Measurements from ENCODE around the gene XKR8. TPM values are rescaled to one million over a fixed set of nuclear protein-coding genes. Genes with fewer than 3 reads are reported as not detected.

The XKR8 gene
- polyA plus RNA-seq, 3 donors: 12.3 to 36.7 (median 25.9) TPM

DNA sequence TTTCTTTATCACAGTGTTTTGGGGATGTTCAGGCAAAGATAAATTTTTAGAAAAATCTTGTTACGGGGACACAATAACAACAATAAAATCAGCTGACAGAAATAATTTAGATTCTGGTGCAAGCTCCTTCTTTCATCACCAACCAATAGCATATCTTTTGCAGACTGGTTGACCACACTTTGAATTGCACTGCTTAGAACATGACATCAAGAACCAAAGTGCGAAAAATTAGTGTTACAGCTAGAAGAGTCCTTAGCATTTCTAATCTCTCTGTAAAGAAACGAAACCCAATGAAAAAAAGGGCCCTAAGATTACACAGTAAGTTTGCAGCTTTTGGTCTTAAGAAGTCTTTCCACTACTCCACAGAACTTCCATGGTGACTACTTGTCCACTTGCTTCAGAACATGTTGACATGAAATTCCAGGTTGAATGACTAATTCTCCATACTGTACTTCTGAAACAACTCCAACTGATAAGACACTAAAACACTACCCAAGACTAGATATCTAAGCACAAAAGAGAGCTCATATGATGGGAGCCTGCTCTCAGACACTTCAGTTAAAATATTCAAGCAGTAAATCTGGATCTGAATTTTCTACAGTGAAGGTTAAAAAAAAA is 31.3 kb downstream of the XKR8 start:
- Histone ChIP-seq H3K9ac (ENCODE audit: insufficient read depth, low read length, poor library complexity, severe bottlenecking) (no peak overlapping the region), H3K9me3 (replicated peaks in 1 of 2; ENCODE audit: control insufficient read depth in 1 of 2, insufficient read depth in 1 of 2, low read length in 2 of 2) (no peaks in the 10 kb centered on the region), H3K27ac (ENCODE audit: low read depth in 1 of 2, low read length in 2 of 2) (no peak overlapping the region), H3K4me1 (ENCODE audit: control insufficient read depth in 1 of 2, insufficient read depth in 2 of 2, low read length in 2 of 2) (peaks cover 3 to 11% of the 10 kb centered on the region in 2 donors), H4K20me1 (ENCODE audit: insufficient read depth, low read length) (no peaks in the 10 kb centered on the region), H3K27me3 (ENCODE audit: control insufficient read depth in 2 of 2, insufficient read depth in 2 of 2, low read length in 2 of 2) (no peaks in the 10 kb centered on the region), H3K79me2 (ENCODE audit: insufficient read depth, low read length) (no peaks in the 10 kb centered on the region), H3K36me3 (replicated peaks in 1 of 2; ENCODE audit: control insufficient read depth in 1 of 2, insufficient read depth in 2 of 2, low read length in 2 of 2) (peaks cover 56 to 92% of the 10 kb centered on the region in 2 donors), H2AFZ (ENCODE audit: insufficient read depth, low read depth, low read length, poor library complexity, severe bottlenecking) (no peak overlapping the region), H3K4me3 (replicated peaks in 1 of 3; ENCODE audit: low read depth in 2 of 3, low read length in 3 of 3) (no peak overlapping the region), H3K4me2 (replicated peaks; ENCODE audit: extremely low read depth, low read length, poor library complexity, severe bottlenecking) (no peak overlapping the region)
- Mint-ChIP-seq H3K27me3 (ENCODE audit: low read depth in 3 of 3) (peaks cover 0 to 3% (median 2%) of the 10 kb centered on the region in 3 donors), H3K4me3 (no peak overlapping the region), H3K36me3 (peaks cover 54 to 78% of the 10 kb centered on the region in 2 donors), H3K27ac (peak overlapping the region in 3 of 7 donors; percentile 3 to 43 (median 21)), H3K4me1 (peaks cover 15% of the 10 kb centered on the region), H3K9me3 (no peaks in the 10 kb centered on the region)
- TF ChIP-seq, protein P1, sequence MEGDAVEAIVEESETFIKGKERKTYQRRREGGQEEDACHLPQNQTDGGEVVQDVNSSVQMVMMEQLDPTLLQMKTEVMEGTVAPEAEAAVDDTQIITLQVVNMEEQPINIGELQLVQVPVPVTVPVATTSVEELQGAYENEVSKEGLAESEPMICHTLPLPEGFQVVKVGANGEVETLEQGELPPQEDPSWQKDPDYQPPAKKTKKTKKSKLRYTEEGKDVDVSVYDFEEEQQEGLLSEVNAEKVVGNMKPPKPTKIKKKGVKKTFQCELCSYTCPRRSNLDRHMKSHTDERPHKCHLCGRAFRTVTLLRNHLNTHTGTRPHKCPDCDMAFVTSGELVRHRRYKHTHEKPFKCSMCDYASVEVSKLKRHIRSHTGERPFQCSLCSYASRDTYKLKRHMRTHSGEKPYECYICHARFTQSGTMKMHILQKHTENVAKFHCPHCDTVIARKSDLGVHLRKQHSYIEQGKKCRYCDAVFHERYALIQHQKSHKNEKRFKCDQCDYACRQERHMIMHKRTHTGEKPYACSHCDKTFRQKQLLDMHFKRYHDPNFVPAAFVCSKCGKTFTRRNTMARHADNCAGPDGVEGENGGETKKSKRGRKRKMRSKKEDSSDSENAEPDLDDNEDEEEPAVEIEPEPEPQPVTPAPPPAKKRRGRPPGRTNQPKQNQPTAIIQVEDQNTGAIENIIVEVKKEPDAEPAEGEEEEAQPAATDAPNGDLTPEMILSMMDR (IDR thresholded peaks at IDR 0.05): no peak
- WGBS (ENCODE audit: insufficient coverage): 93% methylated on average over 2 of the region's 3 CpGs
- DNase-seq: no peak
- intact Hi-C loops (cut with micrococcal nuclease): no loop called here

DNA sequence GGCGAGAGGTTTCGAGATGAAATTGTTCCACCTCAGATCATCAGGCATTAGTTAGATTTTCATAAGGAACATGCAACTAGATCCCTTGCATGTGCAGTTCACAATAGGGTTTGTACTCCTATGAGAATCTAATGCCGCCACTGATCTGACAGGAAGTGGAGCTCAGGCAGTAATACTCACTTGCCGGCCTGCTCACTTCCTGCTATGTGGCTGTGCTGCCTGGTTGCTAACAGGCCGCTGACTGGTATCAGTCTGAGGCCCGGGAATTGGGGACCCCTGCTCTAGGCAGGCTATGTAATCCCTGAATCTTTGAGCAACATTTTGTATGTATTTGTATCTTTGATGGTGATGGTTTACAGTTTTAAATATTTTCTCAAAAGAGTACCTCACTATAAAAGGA is 32.5 kb downstream of the XKR8 start:
- peaks cover 3 to 11% of the 10 kb centered on the region in 2 donors for H3K4me1 ChIP-seq (ENCODE audit: control insufficient read depth in 1 of 2, insufficient read depth in 2 of 2, low read length in 2 of 2)
- 39% methylated on average over 6 of the region's 6 CpGs for WGBS (ENCODE audit: insufficient coverage)
- no peaks in the 10 kb centered on the region for H3K27me3 ChIP-seq (ENCODE audit: control insufficient read depth in 2 of 2, insufficient read depth in 2 of 2, low read length in 2 of 2)
- H3K79me2 ChIP-seq (ENCODE audit: insufficient read depth, low read length): no peaks in the 10 kb centered on the region
- H3K9ac ChIP-seq (ENCODE audit: insufficient read depth, low read length, poor library complexity, severe bottlenecking): no peak overlapping the region
- H2AFZ ChIP-seq (ENCODE audit: insufficient read depth, low read depth, low read length, poor library complexity, severe bottlenecking): no peak overlapping the region
- H3K36me3 Mint-ChIP-seq: peaks cover 62 to 85% of the 10 kb centered on the region in 2 donors
- no peaks in the 10 kb centered on the region for H3K9me3 Mint-ChIP-seq
- H3K4me3 ChIP-seq (replicated peaks in 1 of 3; ENCODE audit: low read depth in 2 of 3, low read length in 3 of 3): no peak overlapping the region
- peak overlapping the region in 3 of 7 donors; percentile 53 to 74 (median 70) for H3K27ac Mint-ChIP-seq
- no peak overlapping the region for H3K4me3 Mint-ChIP-seq
- H3K4me2 ChIP-seq (replicated peaks; ENCODE audit: extremely low read depth, low read length, poor library complexity, severe bottlenecking): no peak overlapping the region
- TF ChIP-seq, protein P1 (IDR thresholded peaks at IDR 0.05): no peak
- intact Hi-C loops (cut with micrococcal nuclease): no loop called here
- peak overlapping the region in 1 of 2 donors; percentile 20 for H3K27ac ChIP-seq (ENCODE audit: low read depth in 1 of 2, low read length in 2 of 2)
- DNase-seq: peak in 2 of 3 donors; percentile 17 to 23
- no peaks in the 10 kb centered on the region for H3K9me3 ChIP-seq (replicated peaks in 1 of 2; ENCODE audit: control insufficient read depth in 1 of 2, insufficient read depth in 1 of 2, low read length in 2 of 2)
- peaks cover 15% of the 10 kb centered on the region for H3K4me1 Mint-ChIP-seq
- peaks cover 64 to 97% of the 10 kb centered on the region in 2 donors for H3K36me3 ChIP-seq (replicated peaks in 1 of 2; ENCODE audit: control insufficient read depth in 1 of 2, insufficient read depth in 2 of 2, low read length in 2 of 2)
- H3K27me3 Mint-ChIP-seq (ENCODE audit: low read depth in 3 of 3): peaks cover 0 to 2% (median 0%) of the 10 kb centered on the region in 3 donors
- H4K20me1 ChIP-seq (ENCODE audit: insufficient read depth, low read length): no peaks in the 10 kb centered on the region
